GM21526 (cell line): Measurements from ENCODE around the gene TMEM87B.

Experiments
- ATAC-seq: cut with Tn5 transposase; IDR thresholded peaks from one replicate; pipeline ENCODE4 v1.9.1; 2021; ENCODE audit warnings: moderate library complexity; ENCODE audit not compliant: unreplicated experiment, low FRiP score

TMEM87B gene

DNA sequence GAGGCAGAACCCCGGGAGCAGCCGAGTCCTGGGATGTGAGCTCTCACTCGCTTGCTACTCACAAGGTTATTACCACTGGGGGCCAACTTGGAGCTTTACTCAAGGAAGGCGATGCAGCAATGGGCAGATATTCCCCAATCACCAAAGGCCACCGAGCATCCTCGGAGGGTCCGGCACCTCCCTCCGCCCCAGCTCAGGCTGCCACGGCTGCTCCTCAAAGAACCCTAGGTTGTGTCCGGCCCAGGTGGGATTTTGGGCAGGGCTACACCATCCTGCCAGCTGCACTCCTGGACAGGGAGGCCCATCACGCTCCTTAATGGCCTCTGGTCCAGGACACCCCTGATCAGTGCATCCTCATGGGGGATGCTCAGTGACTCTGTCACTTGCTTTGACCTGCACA, 107.9 kb downstream of the TMEM87B start:
- ATAC-seq: no peak

DNA sequence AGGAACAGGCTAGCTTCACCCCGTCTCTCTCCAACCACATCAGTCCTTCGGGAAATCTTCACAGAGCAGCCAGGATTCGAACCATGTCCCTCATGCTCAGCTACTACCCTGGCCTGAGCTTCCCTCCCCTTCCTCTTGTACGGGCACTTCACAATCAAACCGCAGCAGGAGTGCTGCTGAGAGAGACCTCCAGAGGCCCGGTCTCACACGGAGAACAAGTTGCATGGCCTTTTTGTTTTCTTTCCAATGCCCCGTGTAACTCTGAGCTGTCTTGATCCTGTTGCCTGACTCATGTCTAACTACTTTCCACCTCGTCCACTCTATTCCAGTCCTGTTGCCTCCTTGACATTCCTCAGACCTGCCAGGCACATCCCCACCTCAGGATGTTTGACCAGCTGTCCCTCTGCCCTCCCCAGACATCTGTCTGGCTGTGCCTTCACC, 108.5 kb downstream of the TMEM87B start:
- no peak for ATAC-seq

DNA sequence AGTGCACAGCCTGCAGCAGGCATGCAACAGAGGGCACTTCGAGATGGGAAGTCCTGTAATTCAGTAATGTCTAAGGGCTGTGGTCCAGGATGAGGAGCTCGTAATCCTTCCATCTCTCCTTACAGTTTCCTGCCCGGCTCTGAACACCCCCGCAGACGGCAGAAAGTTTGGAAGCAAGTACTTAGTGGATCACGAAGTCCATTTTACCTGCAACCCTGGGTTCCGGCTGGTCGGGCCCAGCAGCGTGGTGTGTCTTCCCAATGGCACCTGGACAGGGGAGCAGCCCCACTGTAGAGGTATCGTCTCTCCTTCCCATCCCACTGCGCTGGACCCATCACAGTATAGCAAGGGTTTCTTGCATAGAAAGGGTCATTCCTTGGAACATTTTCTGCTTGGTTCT, 109.8 kb downstream of the TMEM87B start:
- ATAC-seq: no peak

GRCh38 chr2:112165296-112165695, 110.2 kb downstream of the TMEM87B start:
- ATAC-seq: no peak

DNA sequence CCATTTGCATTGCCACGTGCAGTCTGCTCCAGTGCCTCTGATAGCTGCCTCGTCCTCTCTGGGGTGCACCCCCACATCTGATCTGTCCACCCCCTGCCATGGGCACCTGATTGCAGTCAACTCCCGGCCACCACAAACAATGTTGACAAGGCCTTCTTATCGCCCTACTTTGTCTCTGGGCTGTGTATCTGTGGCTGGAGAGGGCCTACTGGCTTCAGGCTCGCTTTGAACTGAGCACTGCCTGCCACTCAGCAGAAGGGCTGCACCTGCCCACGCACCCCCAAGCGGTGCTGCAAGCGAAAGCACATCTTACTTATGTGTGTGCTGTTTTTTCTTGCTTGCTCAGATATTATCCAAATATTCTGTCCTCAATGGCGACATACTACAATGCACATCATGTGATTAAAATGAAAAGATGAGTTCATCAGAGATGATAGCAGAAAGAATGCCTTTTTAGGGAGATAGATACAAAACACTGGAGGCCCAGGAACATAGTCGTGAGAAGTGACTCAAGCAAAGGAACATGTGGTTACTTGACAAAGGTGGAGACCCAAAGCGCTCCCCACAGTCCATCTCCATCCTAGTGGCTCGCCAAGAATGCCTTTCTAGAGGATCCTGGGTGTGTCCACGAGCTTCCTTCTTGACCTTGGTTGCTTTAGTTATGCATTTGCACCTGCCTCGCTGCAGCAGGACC, 111.9 kb downstream of the TMEM87B start:
- ATAC-seq: no peak

GRCh38 chr2:112168422-112169124, 113.5 kb downstream of the TMEM87B start:
- ATAC-seq: no peak
